ENCODE data around the gene KLHL3. TPM values are rescaled to one million over a fixed set of nuclear protein-coding genes. Genes with fewer than 3 reads are reported as not detected.
A peak's percentile ranks its signal among the peaks of the same experiment; 100 is the strongest.

Gene KLHL3
- total RNA-seq, 4 donors from 2014 or later, result 1.0 to 3.0 (median 2.1) TPM

DNA sequence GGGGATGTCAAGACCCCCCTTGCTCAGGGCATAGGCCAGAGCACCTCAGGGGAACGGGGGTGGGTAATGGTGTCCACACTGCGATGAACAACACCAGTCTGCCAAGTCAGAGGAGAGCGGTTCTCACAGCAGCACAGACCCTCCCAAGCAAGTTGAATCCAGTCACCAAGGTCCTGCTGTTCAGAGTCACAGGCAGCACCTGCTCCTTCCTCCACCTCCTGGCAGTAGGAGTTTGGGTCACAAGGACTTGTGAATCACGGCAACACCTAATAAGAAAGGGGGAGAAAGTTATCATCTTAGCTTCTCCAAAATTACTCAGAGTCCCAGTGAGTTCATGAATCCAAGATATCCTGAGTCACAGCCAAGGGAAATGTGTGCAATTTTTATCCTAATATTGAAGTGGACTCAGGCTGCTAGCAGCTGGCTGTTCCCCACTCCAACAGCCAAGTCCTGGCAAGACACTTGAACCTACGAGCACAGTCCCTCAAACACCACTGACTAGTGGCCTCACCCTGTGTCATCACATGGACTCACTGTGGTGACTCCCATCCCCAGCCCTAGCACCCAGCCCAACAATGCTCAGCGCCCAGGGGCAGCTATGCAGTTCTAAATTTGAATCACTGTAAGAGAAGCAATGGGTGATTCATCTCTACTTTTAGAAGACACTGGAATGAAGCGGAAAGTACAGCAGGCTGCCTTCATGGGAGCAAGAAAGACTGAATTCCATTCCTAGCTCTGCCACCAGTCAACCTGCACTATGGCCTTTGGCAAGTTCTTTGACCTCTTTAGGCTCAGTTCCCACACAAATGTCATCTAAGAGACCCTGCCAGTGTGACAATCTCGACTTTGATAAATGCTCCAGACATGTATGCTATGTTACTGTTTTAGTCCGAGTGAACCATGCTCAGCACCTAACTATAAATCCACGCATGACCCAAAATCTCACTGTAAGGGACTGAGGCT, 113.7 kb downstream of the KLHL3 start:
- TF ChIP-seq, protein P1, sequence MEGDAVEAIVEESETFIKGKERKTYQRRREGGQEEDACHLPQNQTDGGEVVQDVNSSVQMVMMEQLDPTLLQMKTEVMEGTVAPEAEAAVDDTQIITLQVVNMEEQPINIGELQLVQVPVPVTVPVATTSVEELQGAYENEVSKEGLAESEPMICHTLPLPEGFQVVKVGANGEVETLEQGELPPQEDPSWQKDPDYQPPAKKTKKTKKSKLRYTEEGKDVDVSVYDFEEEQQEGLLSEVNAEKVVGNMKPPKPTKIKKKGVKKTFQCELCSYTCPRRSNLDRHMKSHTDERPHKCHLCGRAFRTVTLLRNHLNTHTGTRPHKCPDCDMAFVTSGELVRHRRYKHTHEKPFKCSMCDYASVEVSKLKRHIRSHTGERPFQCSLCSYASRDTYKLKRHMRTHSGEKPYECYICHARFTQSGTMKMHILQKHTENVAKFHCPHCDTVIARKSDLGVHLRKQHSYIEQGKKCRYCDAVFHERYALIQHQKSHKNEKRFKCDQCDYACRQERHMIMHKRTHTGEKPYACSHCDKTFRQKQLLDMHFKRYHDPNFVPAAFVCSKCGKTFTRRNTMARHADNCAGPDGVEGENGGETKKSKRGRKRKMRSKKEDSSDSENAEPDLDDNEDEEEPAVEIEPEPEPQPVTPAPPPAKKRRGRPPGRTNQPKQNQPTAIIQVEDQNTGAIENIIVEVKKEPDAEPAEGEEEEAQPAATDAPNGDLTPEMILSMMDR (IDR thresholded peaks at IDR 0.05), result no peak
- TF ChIP-seq POLR2A (IDR thresholded peaks at IDR 0.05), result no peak
- WGBS, 2 donors, result 58 to 62% methylated on average over 10 of the region's 10 CpGs
- peak in 1 of 2 donors; percentile 84 for DNase-seq (ENCODE audit: low spot score in 2 of 2)
- intact Hi-C loops (cut with DNase I; ENCODE audit: low total_unique reads), result no loop called here
- no peak overlapping the region for H3K4me3 ChIP-seq (ENCODE audit: low read depth, poor library complexity, severe bottlenecking)

DNA sequence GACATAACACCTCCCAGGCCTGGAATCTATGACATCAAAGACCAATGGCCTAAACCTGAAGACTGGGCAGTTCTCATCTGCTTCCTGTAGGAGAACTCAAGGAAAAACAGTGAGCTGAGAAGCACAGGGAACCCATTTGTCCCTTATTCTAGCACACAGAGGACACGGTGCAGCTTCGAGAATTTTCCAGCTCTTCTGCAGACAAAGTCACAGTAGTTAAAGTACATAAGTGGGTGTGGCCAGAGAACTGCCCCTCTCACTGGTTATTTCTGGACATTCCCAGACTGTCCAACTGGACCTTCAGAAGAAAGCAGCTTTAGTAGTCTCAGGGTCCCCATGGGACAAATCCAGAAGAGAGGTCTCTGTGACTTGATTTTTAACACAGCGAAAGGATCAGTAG, 114.6 kb downstream of the KLHL3 start:
- WGBS, 2 donors, result 80 to 95% methylated on average over 3 of the region's 3 CpGs
- TF ChIP-seq POLR2A (IDR thresholded peaks at IDR 0.05), result no peak
- TF ChIP-seq, protein P1 (IDR thresholded peaks at IDR 0.05), result no peak
- DNase-seq (ENCODE audit: low spot score in 2 of 2), result peak in 1 of 2 donors; percentile 7
- intact Hi-C loops (cut with DNase I; ENCODE audit: low total_unique reads), result no loop called here
- no peak overlapping the region for H3K4me3 ChIP-seq (ENCODE audit: low read depth, poor library complexity, severe bottlenecking)

DNA sequence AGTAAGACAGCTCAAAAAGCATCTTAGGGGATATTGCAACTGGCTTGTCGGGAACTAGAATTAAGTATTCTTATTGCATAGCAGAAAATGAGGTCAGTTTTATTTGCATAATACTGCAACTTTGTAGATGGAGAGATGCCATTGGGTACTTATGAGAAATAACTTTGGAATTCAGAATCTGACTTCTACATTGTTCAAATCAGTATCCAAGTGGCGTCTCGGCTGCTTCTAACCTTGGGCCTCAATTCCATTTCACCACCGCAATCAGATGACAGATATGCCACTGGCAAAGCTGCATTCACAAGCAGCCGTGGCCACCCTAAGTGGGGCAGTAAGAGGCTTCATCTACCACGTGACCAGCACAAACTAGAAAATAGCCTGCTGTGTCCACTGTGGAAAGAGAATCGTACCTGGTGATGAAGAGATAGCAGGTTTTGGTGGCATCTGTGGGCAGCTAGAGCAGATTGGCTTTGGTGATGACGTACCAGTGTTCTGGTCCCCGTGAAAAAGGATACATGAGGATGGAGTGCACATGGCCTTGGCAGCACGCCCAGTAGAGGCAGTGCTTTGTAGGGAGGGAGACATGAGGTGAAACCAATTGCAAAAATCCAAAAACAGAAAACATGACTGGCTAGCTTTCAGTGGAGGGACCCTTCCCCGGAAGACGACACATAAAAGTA, 116.6 kb downstream of the KLHL3 start:
- intact Hi-C loops (cut with DNase I; ENCODE audit: low total_unique reads), result no loop called here
- TF ChIP-seq, protein P1 (IDR thresholded peaks at IDR 0.05), result no peak
- TF ChIP-seq POLR2A (IDR thresholded peaks at IDR 0.05), result no peak
- DNase-seq (ENCODE audit: low spot score in 2 of 2), result peak in 1 of 2 donors; percentile 87

DNA sequence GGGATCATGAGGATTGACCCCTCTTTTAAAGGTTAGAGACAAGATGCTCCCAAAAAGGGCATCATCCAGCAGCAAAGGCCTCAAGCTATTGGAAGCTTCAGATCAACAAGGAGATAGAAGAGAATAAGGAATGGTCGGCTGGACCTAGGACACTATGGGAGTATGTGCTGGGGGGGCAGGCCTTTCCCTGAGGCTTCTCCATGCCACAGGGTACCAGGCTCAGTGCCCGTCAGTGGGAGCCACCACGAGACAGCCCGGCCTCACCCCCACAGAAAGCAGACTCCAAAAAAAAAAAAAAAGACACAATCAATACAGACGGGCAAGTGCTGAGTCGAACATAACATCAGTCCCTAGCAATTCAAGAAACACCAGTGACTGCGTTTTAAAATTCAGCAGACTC, 117.4 kb downstream of the KLHL3 start:
- intact Hi-C loops (cut with DNase I; ENCODE audit: low total_unique reads), result no loop called here
- H3K4me3 ChIP-seq (ENCODE audit: low read depth, poor library complexity, severe bottlenecking), result no peak overlapping the region
- TF ChIP-seq, protein P1 (IDR thresholded peaks at IDR 0.05), result no peak
- no peak for TF ChIP-seq POLR2A (IDR thresholded peaks at IDR 0.05)
- 87 to 92% methylated on average over 7 of the region's 7 CpGs for WGBS, 2 donors
- DNase-seq (ENCODE audit: low spot score in 2 of 2), result peak in 1 of 2 donors; percentile 76

More for the DNA sequence above, 116.6 kb downstream of the KLHL3 start:
- 57 to 68% methylated on average over 12 of the region's 12 CpGs for WGBS, 2 donors
- no peak overlapping the region for H3K4me3 ChIP-seq (ENCODE audit: low read depth, poor library complexity, severe bottlenecking)

DNA sequence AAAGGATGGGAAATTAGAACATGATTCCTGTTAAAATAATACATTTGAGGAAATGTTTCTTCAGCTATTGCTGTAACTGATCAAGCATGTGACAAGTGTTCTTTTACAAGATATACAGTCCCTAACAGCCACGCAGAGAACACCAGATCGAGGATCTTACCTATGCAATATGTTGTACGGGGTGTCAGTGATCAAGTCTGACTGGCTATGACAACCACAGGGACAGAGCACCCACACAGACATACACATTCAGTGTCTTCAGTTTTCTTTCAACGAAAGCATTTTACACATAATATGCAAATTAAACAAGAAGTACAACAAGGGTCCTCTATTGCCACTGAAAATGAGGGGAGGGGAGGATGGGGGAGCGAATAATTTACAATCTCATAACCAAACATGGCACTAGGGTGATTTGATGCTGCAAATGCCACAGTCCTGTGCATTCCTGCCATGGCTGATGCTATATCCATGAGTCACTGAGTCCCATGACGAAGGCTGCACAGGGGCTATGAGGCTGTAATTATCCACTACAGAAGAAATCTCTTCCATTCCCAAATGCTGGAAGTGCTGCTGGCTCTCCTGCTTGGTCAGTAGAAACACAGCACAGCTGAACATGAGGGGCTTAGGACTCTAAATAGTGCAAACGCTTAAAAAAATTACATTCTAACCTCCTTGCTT, 118.2 kb downstream of the KLHL3 start:
- no peak for TF ChIP-seq POLR2A (IDR thresholded peaks at IDR 0.05)
- TF ChIP-seq, protein P1 (IDR thresholded peaks at IDR 0.05), result no peak
- 87 to 92% methylated on average over 7 of the region's 7 CpGs for WGBS, 2 donors
- DNase-seq (ENCODE audit: low spot score in 2 of 2), result peak in 1 of 2 donors; percentile 59
- intact Hi-C loops (cut with DNase I; ENCODE audit: low total_unique reads), result no loop called here
- no peak overlapping the region for H3K4me3 ChIP-seq (ENCODE audit: low read depth, poor library complexity, severe bottlenecking)
